IMR-90 (cell line): ENCODE data around the gene RELL2.

Experiments used
- CTCF ChIP-seq: conservative IDR thresholded peaks from 2 replicates; pipeline ENCODE4 v1.5.1; 2012; ENCODE audit warnings: mild to moderate bottlenecking, low read depth, low read length, improper control_type of control experiment
- RAD21 ChIP-seq: IDR thresholded peaks from 2 replicates; pipeline ENCODE4 v1.6.1; 2012; ENCODE audit warnings: low read length, improper control_type of control experiment

- TF ChIP-seq RAD21 (no peak), CTCF (no peak)
Observed at GRCh38 chr5:141685591-141685990, 48.8 kb downstream of the RELL2 start.
